ENCODE measurements around the gene ROR1. TPM values are rescaled to one million over a fixed set of nuclear protein-coding genes. Genes with fewer than 3 reads are reported as not detected.

ROR1 gene
- total and polyA plus RNA-seq, 9 of the 15 experiments (the other 6 are each of a cell fraction or from before 2014, with no cell fraction given) = 0.02 TPM; not detected in 8

- no peak for TF ChIP-seq CEBPG (CRISPR knock-in tag; IDR thresholded peaks at IDR 0.05)
- no peak for TF ChIP-seq CEBPG (tag; conservative IDR thresholded peaks at IDR 0.05 in 1 of 2, IDR thresholded peaks at IDR 0.05 in 1 of 2)
- no peak for TF ChIP-seq STAT5B (CRISPR knock-in tag; IDR thresholded peaks at IDR 0.05)
- TF ChIP-seq ZBTB11 (CRISPR knock-in tag; IDR thresholded peaks at IDR 0.05) = no peak
Observed at GRCh38 chr1:64186898-64187280, 413.1 kb downstream of the ROR1 start (continued).

- CTCF ChIA-PET (ENCODE audit: low intra/inter-chr PET ratio) = no interaction called here
- TF ChIP-seq SNAPC5 (CRISPR knock-in tag; IDR thresholded peaks at IDR 0.05) (no peak), MTF1 (CRISPR knock-in tag; IDR thresholded peaks at IDR 0.05; ENCODE audit: borderline replicate concordance) (no peak), ASH1L (IDR thresholded peaks at IDR 0.05; ENCODE audit: borderline replicate concordance, low read depth, partially characterized antibody) (no peak), ZNF407 (IDR thresholded peaks at IDR 0.05; ENCODE audit: low read depth) (no peak), E2F3 (CRISPR knock-in tag; IDR thresholded peaks at IDR 0.05) (no peak)
Observed at GRCh38 chr1:64187646-64188045, 413.8 kb downstream of the ROR1 start.

More at GRCh38 chr1:64187646-64188045, 413.8 kb downstream of the ROR1 start:
- no peaks in the 10 kb centered on the region for H3K36me3 ChIP-seq (ENCODE audit: control insufficient read depth, insufficient read depth, low read length)
- 0% methylated on average over 4 of the region's 4 CpGs for WGBS (ENCODE audit: insufficient coverage, low coverage, missing lambda C conversion rate)
- no peak overlapping the region for H3K4me3 ChIP-seq
- in situ Hi-C loops (cut with MboI) = no loop called here
- peaks cover 0 to 23% of the 10 kb centered on the region in 2 experiments; a peak in 4 of 5 replicates for H3K27me3 ChIP-seq (ENCODE audit: control insufficient read depth in 2 of 2, insufficient read depth in 2 of 2, low read length in 2 of 2)
- H3K27ac ChIP-seq (ENCODE audit: extremely low read depth, low read depth, low read length) = no peak overlapping the region
- H3K9me3 ChIP-seq (replicated peaks; ENCODE audit: control insufficient read depth, insufficient read depth, low read depth, low read length) = no peaks in the 10 kb centered on the region
- H4K20me1 ChIP-seq (replicated peaks; ENCODE audit: control insufficient read depth, insufficient read depth, low read length) = no peaks in the 10 kb centered on the region
- intact Hi-C loops (cut with micrococcal nuclease) = no loop called here
- FAIRE-seq (no peak), ATAC-seq (no peak), DNase-seq (ENCODE audit: extremely low read depth in 1 of 4, low spot score in 3 of 4) (no peak)
- no TSS peak for BruUV-seq (replicated peaks)
- no peaks in the 10 kb centered on the region for H3K79me2 ChIP-seq (ENCODE audit: control insufficient read depth, insufficient read depth, low read length)
- no peak overlapping the region for H3K9ac ChIP-seq (ENCODE audit: insufficient read depth in 1 of 2, low read depth in 2 of 2, low read length in 2 of 2)
- H3K9me1 ChIP-seq (ENCODE audit: control insufficient read depth, insufficient read depth, low read length) = no peaks in the 10 kb centered on the region
- POLR2A ChIA-PET = no interaction called here
- no peak overlapping the region for H2AFZ ChIP-seq (ENCODE audit: low read depth, low read length)
- no peaks in the 10 kb centered on the region for H3K4me1 ChIP-seq (replicated peaks in 1 of 2; ENCODE audit: control insufficient read depth in 2 of 2, insufficient read depth in 2 of 2, low read length in 2 of 2)
- no peak overlapping the region for H3K4me2 ChIP-seq (ENCODE audit: insufficient read depth, low read length)
